ENCODE measurements around the gene ZKSCAN5. TPM values are rescaled to one million over a fixed set of nuclear protein-coding genes. Genes with fewer than 3 reads are reported as not detected.
A peak's percentile ranks its signal among the peaks of the same experiment; 100 is the strongest.

Gene ZKSCAN5
- total and polyA plus RNA-seq, 2 experiments from 2014 or later, result 4.6 to 13.4 TPM

- Histone ChIP-seq H3F3A (replicated peaks; ENCODE audit: low read depth) (no peaks in the 10 kb centered on the region; the same call in 1 of the 2 replicates), H3K4me1 (ENCODE audit: insufficient read depth) (no peaks in the 10 kb centered on the region), H3K36me3 (ENCODE audit: insufficient read depth) (no peaks in the 10 kb centered on the region; the same call in none of the 2 replicates), H3K27me3 (ENCODE audit: insufficient read depth) (no peaks in the 10 kb centered on the region), H3K27ac (ENCODE audit: low read depth) (no peak overlapping the region), H4K20me1 (replicated peaks; ENCODE audit: insufficient read depth) (no peaks in the 10 kb centered on the region; the same call in none of the 2 replicates), H3K9me2 (ENCODE audit: insufficient read depth) (no peaks in the 10 kb centered on the region), H3K4me3 (no peak overlapping the region), H3K4me2 (no peak overlapping the region), H2AFZ (no peak overlapping the region), H3K79me2 (replicated peaks; ENCODE audit: insufficient read depth) (no peaks in the 10 kb centered on the region)
- TF ChIP-seq EZH2 (IDR thresholded peaks at IDR 0.05; ENCODE audit: low read depth, unreplicated experiment) (no peak), JUNB (IDR thresholded peaks at IDR 0.05; ENCODE audit: unreplicated experiment) (no peak), ZNF114 (CRISPR knock-in tag; IDR thresholded peaks at IDR 0.05) (no peak), CTCF (conservative IDR thresholded peaks at IDR 0.05; ENCODE audit: low read depth in 2 of 2) (no peak), CREB1 (CRISPR knock-in tag; IDR thresholded peaks at IDR 0.05; ENCODE audit: low read depth) (no peak), ETS1 (IDR thresholded peaks at IDR 0.05) (no peak), REST (IDR thresholded peaks at IDR 0.05; ENCODE audit: unreplicated experiment) (no peak)
- Mint-ChIP-seq H3K27me3 (ENCODE audit: insufficient read depth, low read depth, poor library complexity) (peaks cover 1% of the 10 kb centered on the region), H3K4me3 (no peak overlapping the region), H3K4me1 (no peaks in the 10 kb centered on the region), H3K36me3 (ENCODE audit: low read depth) (peaks cover 47% of the 10 kb centered on the region), H3K27ac (no peak overlapping the region), H3K9me3 (no peaks in the 10 kb centered on the region; the same call in 2 of the 3 replicates)
- DNase-seq (ENCODE audit: low spot score) (no peak), ATAC-seq (no peak)
These were observed 16.9 kb downstream of the ZKSCAN5 start for GRCh38 chr7:99521399-99521798.

GRCh38 chr7:99525713-99526440 is 21.4 kb downstream of the ZKSCAN5 start:
- Mint-ChIP-seq H3K27me3 (ENCODE audit: insufficient read depth, low read depth, poor library complexity) (peaks cover 17% of the 10 kb centered on the region), H3K4me1 (no peaks in the 10 kb centered on the region), H3K9me3 (peaks cover 35% of the 10 kb centered on the region), H3K4me3 (no peak overlapping the region), H3K36me3 (ENCODE audit: low read depth) (peaks cover 66% of the 10 kb centered on the region), H3K27ac (no peak overlapping the region)
- DNase-seq (ENCODE audit: low spot score), result peak; percentile 54
- H2AFZ ChIP-seq, result no peak overlapping the region
- peaks cover 6% of the 10 kb centered on the region; the same call in 1 of the 2 replicates for H3K9me2 ChIP-seq (ENCODE audit: insufficient read depth)
- H3K27ac ChIP-seq (ENCODE audit: low read depth), result no peak overlapping the region
- no peak overlapping the region for H3K4me3 ChIP-seq
- no peaks in the 10 kb centered on the region for H3K4me1 ChIP-seq (ENCODE audit: insufficient read depth)
- no peaks in the 10 kb centered on the region; the same call in 1 of the 2 replicates for H4K20me1 ChIP-seq (replicated peaks; ENCODE audit: insufficient read depth)
- TF ChIP-seq CTCF (conservative IDR thresholded peaks at IDR 0.05; ENCODE audit: low read depth in 2 of 2) (peak; percentile 63 to 79), CREB1 (CRISPR knock-in tag; IDR thresholded peaks at IDR 0.05; ENCODE audit: low read depth) (no peak)
- H3K79me2 ChIP-seq (replicated peaks; ENCODE audit: insufficient read depth), result no peaks in the 10 kb centered on the region
- ATAC-seq, result peak; percentile 68
- H3F3A ChIP-seq (replicated peaks; ENCODE audit: low read depth), result peaks cover 2% of the 10 kb centered on the region; the same call in 1 of the 2 replicates
- no peak overlapping the region for H3K4me2 ChIP-seq
- no peaks in the 10 kb centered on the region for H3K27me3 ChIP-seq (ENCODE audit: insufficient read depth)
- peaks cover 20% of the 10 kb centered on the region for H3K36me3 ChIP-seq (ENCODE audit: insufficient read depth)
